ENCODE data around the gene FEM1A.

DNA sequence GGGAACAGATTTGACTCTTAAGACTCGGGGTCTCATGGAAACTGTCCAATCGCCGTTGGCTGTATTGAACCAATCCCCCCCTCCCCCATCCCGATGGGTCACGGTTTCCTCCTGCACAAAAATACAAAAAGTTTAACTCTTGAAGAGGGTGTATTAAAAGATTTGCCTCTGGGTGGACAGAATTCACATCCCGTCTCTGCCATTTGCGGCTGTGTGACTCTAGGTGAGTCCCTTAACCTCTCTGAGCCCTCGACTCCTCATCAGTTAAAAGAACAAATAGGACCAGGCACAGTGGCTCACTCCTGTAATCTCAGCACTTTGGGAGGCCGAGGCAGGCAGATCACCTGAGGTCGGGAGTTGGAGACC is 31.3 kb upstream of the FEM1A start:
- TF ChIP-seq EZH2 (IDR thresholded peaks at IDR 0.05; ENCODE audit: borderline replicate concordance, low read depth, low read length, severe bottlenecking), result no peak
- TF ChIP-seq, protein P1, sequence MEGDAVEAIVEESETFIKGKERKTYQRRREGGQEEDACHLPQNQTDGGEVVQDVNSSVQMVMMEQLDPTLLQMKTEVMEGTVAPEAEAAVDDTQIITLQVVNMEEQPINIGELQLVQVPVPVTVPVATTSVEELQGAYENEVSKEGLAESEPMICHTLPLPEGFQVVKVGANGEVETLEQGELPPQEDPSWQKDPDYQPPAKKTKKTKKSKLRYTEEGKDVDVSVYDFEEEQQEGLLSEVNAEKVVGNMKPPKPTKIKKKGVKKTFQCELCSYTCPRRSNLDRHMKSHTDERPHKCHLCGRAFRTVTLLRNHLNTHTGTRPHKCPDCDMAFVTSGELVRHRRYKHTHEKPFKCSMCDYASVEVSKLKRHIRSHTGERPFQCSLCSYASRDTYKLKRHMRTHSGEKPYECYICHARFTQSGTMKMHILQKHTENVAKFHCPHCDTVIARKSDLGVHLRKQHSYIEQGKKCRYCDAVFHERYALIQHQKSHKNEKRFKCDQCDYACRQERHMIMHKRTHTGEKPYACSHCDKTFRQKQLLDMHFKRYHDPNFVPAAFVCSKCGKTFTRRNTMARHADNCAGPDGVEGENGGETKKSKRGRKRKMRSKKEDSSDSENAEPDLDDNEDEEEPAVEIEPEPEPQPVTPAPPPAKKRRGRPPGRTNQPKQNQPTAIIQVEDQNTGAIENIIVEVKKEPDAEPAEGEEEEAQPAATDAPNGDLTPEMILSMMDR (IDR thresholded peaks at IDR 0.05; ENCODE audit: extremely low read depth in 1 of 2, insufficient read depth in 1 of 2, low read depth in 1 of 2, low read length in 2 of 2), result no peak
- no peak for TF ChIP-seq JUN (IDR thresholded peaks at IDR 0.05; ENCODE audit: borderline replicate concordance, insufficient read depth, insufficient read length, low read depth)

Data from endothelial cell of umbilical vein (primary cell).